Measurements from ENCODE around the gene XXYLT1. TPM values are rescaled to one million over a fixed set of nuclear protein-coding genes. Genes with fewer than 3 reads are reported as not detected.

XXYLT1 gene
- total RNA-seq, 6 experiments from 2014 or later, result 1.7 to 6.5 (median 2.1) TPM

GRCh38 chr3:195102609-195103467, 168.1 kb downstream of the XXYLT1 start:
- peaks cover 0 to 24% (median 8%) of the 10 kb centered on the region in 4 donors for H3K4me1 ChIP-seq
- no peaks in the 10 kb centered on the region for H3K36me3 ChIP-seq
- H3K4me3 ChIP-seq, result no peak overlapping the region
- no peaks in the 10 kb centered on the region for H3K9me3 ChIP-seq
- TF ChIP-seq CTCF (IDR thresholded peaks at IDR 0.05) (no peak), POLR2A (IDR thresholded peaks at IDR 0.05) (no peak)
- intact Hi-C loops (cut with DNase I), result loop anchor here in 1 of 2 donors (10.0 kb wide), 1 partner anchor 68 kb away; no protein-coding TSS in a partner anchor
- DNase-seq (peak in 1 of 3 donors; percentile 15), ATAC-seq (peak in 3 of 4 donors; percentile 7 to 36 (median 14))
- 79% methylated on average over 32 of the region's 32 CpGs for WGBS (ENCODE audit: insufficient coverage, low coverage, low lambda C conversion rate, missing lambda C conversion rate)
- H3K27me3 ChIP-seq, result no peaks in the 10 kb centered on the region
- no peak overlapping the region for H3K27ac ChIP-seq

GRCh38 chr3:195101927-195102608, 168.9 kb downstream of the XXYLT1 start:
- Histone ChIP-seq H3K27me3 (no peaks in the 10 kb centered on the region), H3K9me3 (no peaks in the 10 kb centered on the region), H3K27ac (peak overlapping the region in 1 of 3 donors; percentile 1), H3K36me3 (no peaks in the 10 kb centered on the region), H3K4me3 (no peak overlapping the region), H3K4me1 (peaks cover 0 to 24% (median 8%) of the 10 kb centered on the region in 4 donors)
- intact Hi-C loops (cut with DNase I), result loop anchor here in 1 of 2 donors (10.0 kb wide), 1 partner anchor 67 kb away; no protein-coding TSS in a partner anchor
- DNase-seq (peak in 1 of 3 donors; percentile 31), ATAC-seq (no peak)
- TF ChIP-seq CTCF (IDR thresholded peaks at IDR 0.05) (no peak), POLR2A (IDR thresholded peaks at IDR 0.05) (no peak)
- WGBS (ENCODE audit: insufficient coverage, low coverage, low lambda C conversion rate, missing lambda C conversion rate), result 81% methylated on average over 13 of the region's 13 CpGs

- intact Hi-C loops (cut with DNase I), result loop anchor here in 1 of 2 donors (10.0 kb wide), 1 partner anchor 66 kb away; no protein-coding TSS in a partner anchor
- TF ChIP-seq POLR2A (IDR thresholded peaks at IDR 0.05) (no peak), CTCF (IDR thresholded peaks at IDR 0.05) (no peak)
- WGBS (ENCODE audit: insufficient coverage, low coverage, low lambda C conversion rate, missing lambda C conversion rate), result 17% methylated on average over 1 of the region's 8 CpGs
- H3K27ac ChIP-seq, result peak overlapping the region in 2 of 3 donors; percentile 26 to 33
- H3K27me3 ChIP-seq, result no peaks in the 10 kb centered on the region
- H3K4me1 ChIP-seq, result peaks cover 0 to 21% (median 5%) of the 10 kb centered on the region in 4 donors
- peak in 2 of 3 donors; percentile 65 to 72 for DNase-seq
- ATAC-seq, result peak; percentile 8 to 21 (median 16)
- no peak overlapping the region for H3K4me3 ChIP-seq
- no peaks in the 10 kb centered on the region for H3K36me3 ChIP-seq
- H3K9me3 ChIP-seq, result no peaks in the 10 kb centered on the region
These were observed 169.9 kb downstream of the XXYLT1 start for GRCh38 chr3:195101001-195101583.

Data from right lobe of liver (tissue), 6 donors.